HUDEP-2 (cell line): ENCODE measurements around the gene ZNF184.
A peak's percentile ranks its signal among the peaks of the same experiment; 100 is the strongest.

Experiments
- DNase-seq, 76 experiments: peaks; one replicate each; lab custom pipeline; 2025; ENCODE audit not compliant: unreplicated experiment in 76 of 76; lab: John Stamatoyannopoulos, UW

ZNF184 gene

GRCh38 chr6:27479319-27480182 is 6.6 kb upstream of the ZNF184 start:
- peak in 71 of 76 experiments; percentile 39 to 94 (median 81) for DNase-seq

GRCh38 chr6:27478706-27479318 is 5.9 kb upstream of the ZNF184 start:
- peak in 74 of 76 experiments; percentile 58 to 98 (median 92) for DNase-seq

DNA sequence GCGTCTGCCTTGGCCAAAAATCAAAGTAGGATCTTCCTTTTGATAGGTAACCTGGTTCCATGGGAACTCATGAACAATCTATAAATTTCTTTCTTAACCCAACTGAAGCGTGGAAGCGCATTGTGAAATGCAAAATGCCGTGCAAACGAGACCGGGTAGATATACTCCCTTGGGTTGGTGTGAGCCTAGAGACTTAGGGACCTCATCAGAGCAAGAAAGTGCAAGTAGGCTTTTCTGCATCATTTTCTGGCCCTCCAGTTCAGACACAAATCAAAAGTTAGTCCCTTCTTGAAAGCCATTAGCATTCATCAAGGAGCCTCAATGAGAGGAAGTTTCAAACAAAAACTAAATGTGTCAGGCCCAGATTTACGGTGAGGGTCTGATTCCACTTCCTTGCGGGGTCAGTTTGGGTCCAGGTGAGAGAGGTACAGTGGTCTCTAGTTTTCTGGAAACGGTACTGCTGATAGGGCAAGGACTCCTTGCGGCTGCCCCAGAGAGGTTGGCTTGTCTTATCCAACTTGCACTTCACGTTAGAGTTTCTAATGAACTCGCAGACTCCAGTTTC is 5.3 kb upstream of the ZNF184 start:
- peak in 3 of 76 experiments; percentile 16 to 58 (median 40) for DNase-seq

DNA sequence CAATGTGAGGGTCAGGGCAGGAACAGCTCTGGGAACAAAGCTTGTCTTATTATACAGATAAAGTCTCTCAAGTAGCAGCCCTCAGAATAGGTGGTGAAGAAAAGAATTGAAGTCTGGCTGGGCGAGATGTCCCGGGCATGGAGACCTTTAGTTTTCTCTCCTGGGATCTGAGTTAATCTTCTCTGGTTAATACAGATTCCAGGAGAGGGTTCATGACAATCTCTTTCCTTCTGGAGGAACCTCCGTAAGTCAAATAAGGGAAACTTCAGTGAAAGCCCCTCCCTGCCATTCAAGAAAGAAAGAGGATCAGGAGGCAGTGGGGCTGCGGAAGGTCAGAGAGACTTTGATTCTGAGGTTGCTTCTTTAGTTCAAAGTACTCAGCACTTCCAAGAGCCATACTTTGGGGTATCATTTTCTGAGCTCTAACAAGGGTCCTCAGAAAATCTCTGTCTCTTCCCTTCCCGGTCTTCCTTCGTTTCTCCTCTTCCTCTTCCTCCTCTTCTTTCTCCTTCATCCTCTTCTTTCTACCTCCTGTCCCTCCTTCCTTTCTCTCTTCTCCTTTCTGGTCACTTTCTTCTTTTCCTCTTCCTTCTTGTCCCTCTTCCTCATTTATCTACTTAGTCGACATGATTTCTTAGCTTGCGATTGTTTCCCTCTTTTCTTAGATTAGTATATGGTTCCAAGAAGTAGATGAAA is 4.6 kb upstream of the ZNF184 start:
- DNase-seq, result no peak

- no peak for DNase-seq
Observed at GRCh38 chr6:27476090-27476489, 3.2 kb upstream of the ZNF184 start.

GRCh38 chr6:27474672-27475071 is 1.8 kb upstream of the ZNF184 start:
- no peak for DNase-seq

GRCh38 chr6:27474172-27474465 is 1.2 kb upstream of the ZNF184 start:
- DNase-seq, result no peak

GRCh38 chr6:27472182-27472616 is 706 bp downstream of the ZNF184 start:
- peak in 63 of 76 experiments; percentile 32 to 83 (median 64) for DNase-seq

DNA sequence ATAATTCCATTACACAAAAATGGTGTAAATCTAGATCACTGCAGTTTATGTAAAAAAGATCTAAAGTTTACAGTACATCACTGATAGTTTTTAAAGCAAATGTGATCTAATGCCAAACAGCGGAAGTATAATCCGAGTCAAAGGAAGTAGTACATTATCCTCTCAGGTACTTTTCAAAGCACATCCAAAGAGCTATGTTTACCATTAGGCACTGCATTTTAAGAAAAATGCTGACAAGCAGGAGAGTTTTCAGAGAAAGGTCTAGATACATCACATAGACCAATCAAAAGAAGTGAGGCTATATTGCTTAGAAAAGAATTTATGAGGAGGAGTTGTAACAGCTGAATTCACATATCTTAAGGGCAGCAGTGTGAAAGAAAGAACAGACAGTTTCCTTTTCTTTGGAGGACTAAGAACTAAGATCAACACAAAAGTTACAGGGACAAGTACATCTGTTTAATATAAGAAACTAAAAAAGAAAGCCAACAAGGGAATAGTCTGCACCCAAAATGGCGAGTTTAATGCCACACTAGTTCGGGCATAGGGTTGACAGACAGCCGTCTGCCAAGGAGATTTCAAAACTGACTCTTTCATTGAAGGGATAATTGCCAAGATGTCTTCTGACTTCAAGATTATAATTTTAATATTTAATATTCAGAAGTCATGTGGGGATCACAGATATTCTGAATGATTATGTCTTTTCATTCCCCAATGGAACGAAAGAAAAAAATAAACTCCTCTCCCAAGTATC is 1.4 kb downstream of the ZNF184 start:
- DNase-seq, result peak in 3 of 76 experiments; percentile 4 to 29 (median 26)

DNA sequence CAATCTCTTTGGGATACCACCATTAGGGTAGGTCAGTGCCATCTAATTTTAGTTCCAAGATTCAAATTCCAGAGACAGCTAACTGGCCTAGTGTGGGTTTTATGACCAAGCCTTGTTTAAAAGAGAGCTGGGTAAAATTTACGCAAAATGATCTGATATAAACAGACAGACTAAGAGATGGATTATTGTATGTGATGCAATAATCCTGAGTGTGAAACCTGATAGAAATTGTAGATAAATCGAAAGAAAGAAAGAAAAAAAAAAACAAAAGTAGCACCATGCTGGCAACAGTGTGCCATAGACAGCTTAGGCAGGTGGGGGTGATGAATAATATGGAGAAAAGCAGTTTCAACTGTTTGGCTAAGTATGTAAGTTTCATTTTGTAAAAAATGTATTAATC is 2.9 kb downstream of the ZNF184 start:
- no peak for DNase-seq

DNA sequence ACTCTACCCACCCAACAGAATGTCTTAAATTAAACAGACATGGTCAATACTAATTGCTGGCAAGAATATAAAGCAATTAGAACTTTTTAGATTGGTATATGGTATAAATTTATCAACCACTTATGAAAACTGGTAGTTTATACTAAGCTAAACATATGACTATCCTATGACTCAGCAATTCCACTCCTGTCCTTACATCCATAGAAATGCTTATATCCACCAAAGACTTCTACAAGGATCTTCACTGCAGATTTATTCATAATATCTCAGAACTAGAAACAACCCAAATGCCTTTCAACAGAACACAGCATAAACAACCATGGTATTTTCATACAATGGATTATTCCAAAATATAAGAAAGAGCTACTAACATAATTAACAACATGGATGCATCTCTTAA is 4.6 kb downstream of the ZNF184 start:
- no peak for DNase-seq

GRCh38 chr6:27452496-27452897 is 20.4 kb downstream of the ZNF184 start:
- peak in 2 of 76 experiments; percentile 6 to 20 for DNase-seq

DNA sequence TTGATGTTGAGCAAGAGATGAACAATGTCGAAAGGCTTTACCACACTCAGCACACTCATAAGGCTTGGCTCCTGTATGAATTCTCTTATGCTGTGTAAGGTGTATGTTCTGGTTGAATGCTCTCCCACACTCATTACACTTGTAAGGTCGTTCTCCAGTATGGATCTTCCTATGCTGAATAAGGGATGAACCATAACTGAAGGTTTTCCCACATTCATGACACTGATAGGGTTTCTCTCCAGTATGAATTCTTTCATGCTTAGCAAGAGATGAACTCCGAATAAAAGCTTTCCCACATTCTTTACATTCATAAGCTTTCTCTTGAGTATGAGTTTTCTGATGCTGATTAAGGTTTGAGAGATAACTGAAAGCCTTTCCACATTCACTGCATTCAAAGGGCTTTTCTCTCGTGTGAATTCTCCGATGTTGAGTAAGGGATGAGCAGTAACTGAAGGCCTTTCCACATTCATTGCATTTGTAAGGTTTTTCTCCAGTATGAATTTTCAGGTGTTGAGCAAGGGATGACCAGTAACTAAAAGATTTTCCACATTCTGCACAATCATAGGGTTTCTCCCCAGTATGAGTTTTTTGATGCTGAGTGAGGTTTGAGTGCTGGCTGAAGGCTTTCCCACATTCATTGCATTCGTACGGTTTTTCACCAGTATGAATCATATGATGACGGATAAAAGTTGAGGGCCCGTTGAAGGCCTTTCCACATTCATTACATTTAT is 21.1 kb downstream of the ZNF184 start:
- DNase-seq, result no peak

DNA sequence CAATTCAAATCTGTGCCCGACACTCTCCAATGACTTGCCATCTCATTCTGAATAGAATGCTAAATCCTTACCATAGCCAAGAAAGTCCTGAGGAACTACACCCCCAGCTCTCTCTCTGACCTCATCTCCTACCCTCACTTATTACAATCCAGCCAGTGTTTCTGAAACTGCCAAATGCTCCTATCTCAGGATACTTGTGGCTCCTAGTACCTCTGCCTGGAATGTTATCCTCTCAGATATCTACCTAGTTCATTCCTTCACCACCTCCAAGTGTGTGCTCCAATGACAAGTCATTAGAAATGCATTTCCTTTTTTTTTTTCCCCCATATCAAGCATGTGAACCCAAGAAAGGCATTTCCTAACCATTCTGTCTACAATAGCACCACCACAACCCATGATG is 24.4 kb downstream of the ZNF184 start:
- no peak for DNase-seq

- DNase-seq, result no peak
Observed at GRCh38 chr6:27442932-27443331, 30.0 kb downstream of the ZNF184 start.

- DNase-seq, result no peak
Observed at GRCh38 chr6:27441001-27441400, 31.9 kb downstream of the ZNF184 start.

DNA sequence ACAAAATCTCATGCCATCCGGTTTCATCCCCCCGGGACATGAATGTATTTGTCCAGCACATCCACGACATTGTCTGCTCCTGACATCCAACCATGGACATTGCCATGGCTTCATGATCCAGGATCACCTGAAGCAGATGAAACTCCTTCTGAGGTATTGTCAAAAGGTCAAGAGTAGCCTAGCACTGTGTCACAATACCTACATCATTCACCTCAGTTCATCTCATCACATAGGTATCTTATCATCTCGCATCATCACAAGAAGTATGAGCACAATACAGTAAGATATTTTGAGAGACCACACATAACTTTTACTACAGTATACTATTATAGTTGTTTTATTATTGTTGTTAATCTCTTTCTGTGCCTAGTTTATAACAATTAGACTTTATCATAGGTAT is 33.5 kb downstream of the ZNF184 start:
- no peak for DNase-seq

GRCh38 chr6:27433714-27434113 is 39.2 kb downstream of the ZNF184 start:
- no peak for DNase-seq

GRCh38 chr6:27428966-27429365 is 43.9 kb downstream of the ZNF184 start:
- no peak for DNase-seq

DNA sequence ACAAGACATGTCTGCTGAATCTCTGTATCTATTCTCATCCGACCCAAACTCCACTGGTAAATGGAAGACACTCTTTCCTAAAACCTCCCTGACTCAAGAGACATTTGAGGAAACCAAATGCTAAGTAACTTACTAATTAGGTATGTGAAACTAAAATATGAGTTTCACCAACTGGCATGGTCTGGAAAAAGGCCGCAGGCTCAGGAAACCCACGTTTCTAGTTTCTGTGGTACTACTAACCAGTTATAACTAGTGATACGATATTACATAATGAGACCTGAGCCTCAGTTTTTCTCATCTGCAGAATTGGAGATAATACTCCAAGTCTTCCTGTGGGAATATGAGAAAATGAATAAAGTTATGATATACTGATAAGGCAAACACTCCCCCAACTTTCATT is 44.4 kb downstream of the ZNF184 start:
- no peak for DNase-seq
